ENCODE results near the gene ADRA2B.

DNA sequence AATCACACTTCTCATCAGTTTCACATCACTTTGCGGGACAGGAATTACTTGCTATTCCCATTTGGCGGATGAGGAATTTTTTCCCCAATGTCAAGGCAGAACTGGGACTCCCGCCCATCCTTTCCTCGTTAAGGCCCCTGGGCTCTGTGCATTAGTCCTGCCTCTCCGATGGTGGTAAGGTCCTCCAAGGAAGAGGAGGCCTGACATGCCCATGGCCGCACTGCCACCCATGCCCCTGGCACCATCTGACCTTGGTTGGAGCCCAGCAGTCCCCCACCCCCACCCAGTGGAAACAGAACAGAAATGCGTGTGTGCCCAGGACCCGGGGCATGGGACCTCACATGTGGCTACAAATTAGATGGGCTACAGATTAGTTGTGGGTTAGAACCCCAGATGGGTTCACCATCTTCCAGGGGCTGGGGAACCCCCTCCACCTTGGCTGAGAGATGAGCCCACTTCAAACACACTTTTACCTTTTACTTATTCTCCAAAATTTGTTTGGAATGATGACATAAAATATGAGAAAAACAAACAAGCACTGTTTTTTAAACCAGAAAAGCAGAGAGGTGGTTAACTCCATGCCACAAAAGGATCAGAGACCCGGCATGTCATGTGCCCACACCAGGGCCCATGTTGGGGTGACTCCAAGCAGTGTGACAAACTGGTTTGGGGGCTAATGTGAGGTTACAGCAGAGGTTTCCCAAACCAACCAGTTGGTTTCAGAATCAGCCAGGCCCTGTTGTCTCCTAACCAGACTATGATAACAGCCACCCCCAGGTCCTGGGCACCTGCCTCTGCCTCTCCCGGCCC is 39.8 kb upstream of the ADRA2B start:
- TF ChIP-seq, protein P1, sequence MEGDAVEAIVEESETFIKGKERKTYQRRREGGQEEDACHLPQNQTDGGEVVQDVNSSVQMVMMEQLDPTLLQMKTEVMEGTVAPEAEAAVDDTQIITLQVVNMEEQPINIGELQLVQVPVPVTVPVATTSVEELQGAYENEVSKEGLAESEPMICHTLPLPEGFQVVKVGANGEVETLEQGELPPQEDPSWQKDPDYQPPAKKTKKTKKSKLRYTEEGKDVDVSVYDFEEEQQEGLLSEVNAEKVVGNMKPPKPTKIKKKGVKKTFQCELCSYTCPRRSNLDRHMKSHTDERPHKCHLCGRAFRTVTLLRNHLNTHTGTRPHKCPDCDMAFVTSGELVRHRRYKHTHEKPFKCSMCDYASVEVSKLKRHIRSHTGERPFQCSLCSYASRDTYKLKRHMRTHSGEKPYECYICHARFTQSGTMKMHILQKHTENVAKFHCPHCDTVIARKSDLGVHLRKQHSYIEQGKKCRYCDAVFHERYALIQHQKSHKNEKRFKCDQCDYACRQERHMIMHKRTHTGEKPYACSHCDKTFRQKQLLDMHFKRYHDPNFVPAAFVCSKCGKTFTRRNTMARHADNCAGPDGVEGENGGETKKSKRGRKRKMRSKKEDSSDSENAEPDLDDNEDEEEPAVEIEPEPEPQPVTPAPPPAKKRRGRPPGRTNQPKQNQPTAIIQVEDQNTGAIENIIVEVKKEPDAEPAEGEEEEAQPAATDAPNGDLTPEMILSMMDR (IDR thresholded peaks at IDR 0.05): no peak
- no peak for TF ChIP-seq POLR2A (IDR thresholded peaks at IDR 0.05; ENCODE audit: low read depth)

Measured in esophagus muscularis mucosa (tissue), 3 donors.